Liver (tissue), 9 donors: ENCODE results near the gene STRADA. TPM values are rescaled to one million over a fixed set of nuclear protein-coding genes. Genes with fewer than 3 reads are reported as not detected.

Experiments
- DNase-seq: peaks from one replicate; pipeline ENCODE4 v3.0.0-alpha.2; 2017; ENCODE audit warnings: low spot score
- H3K27ac ChIP-seq, 2 donors: one replicate each; pipeline ENCODE4 v1.7.0; 2013; ENCODE audit warnings: inconsistent platforms in 2 of 2, low read length in 2 of 2, control low read depth in 1 of 2, low read depth in 1 of 2, mild to moderate bottlenecking in 1 of 2
- H3K27me3 ChIP-seq, 4 donors: one replicate each; pipeline versions ENCODE4 v1.6.1 to v1.7.0; 2013; ENCODE audit warnings: low read length in 3 of 4, inconsistent platforms in 1 of 4, mild to moderate bottlenecking in 1 of 4, moderate library complexity in 1 of 4; ENCODE audit not compliant: control insufficient read depth in 4 of 4, insufficient read depth in 4 of 4
- H3K36me3 ChIP-seq, 4 donors: one replicate each; pipeline versions ENCODE4 v1.6.1 to v1.7.0; 2013; ENCODE audit warnings: low read length in 3 of 4, mild to moderate bottlenecking in 3 of 4, low read depth in 1 of 4, moderate library complexity in 1 of 4; ENCODE audit not compliant: control insufficient read depth in 4 of 4, insufficient read depth in 3 of 4
- H3K4me1 ChIP-seq, 4 donors: one replicate each; pipeline versions ENCODE4 v1.6.1 to v1.7.0; 2013; ENCODE audit warnings: low read length in 3 of 4, mild to moderate bottlenecking in 3 of 4, moderate library complexity in 1 of 4; ENCODE audit not compliant: control insufficient read depth in 4 of 4, insufficient read depth in 4 of 4
- H3K4me3 ChIP-seq, 3 donors: one replicate each; pipeline versions ENCODE4 v1.6.1 to v1.7.0; 2013; ENCODE audit warnings: low read length in 3 of 3, control low read depth in 1 of 3, low read depth in 1 of 3, mild to moderate bottlenecking in 1 of 3
- H3K9ac ChIP-seq, 2 donors: one replicate each; pipeline ENCODE4 v1.7.0; 2013; ENCODE audit warnings: low read length in 2 of 2, mild to moderate bottlenecking in 2 of 2, moderate library complexity in 2 of 2, control low read depth in 1 of 2, low read depth in 1 of 2
- H3K9me3 ChIP-seq, 4 donors: one replicate each; pipeline versions ENCODE4 v1.6.1 to v1.7.0; 2013; ENCODE audit warnings: low read length in 3 of 4; ENCODE audit not compliant: control insufficient read depth in 4 of 4
- ATF3 ChIP-seq: IDR thresholded peaks from 2 replicates; pipeline ENCODE4 v1.6.1; 2016; ENCODE audit warnings: antibody characterized with exemption
- CTCF ChIP-seq: fragments of 150-350 bp; IDR thresholded peaks from 2 replicates; pipeline ENCODE4 v1.5.1; 2017; ENCODE audit warnings: improper control_type of control experiment, low read depth, low read length; ENCODE audit not compliant: missing input control
- EGR1 ChIP-seq, 2 donors: IDR thresholded peaks; 2 replicates each; pipeline ENCODE4 v1.6.1; 2016 to 2018; ENCODE audit warnings: antibody characterized with exemption in 2 of 2, low read depth in 2 of 2
- FOXA1 ChIP-seq: IDR thresholded peaks from 2 replicates; pipeline ENCODE4 v1.6.1; 2016; ENCODE audit warnings: antibody characterized with exemption
- FOXA2 ChIP-seq: IDR thresholded peaks from 2 replicates; pipeline ENCODE4 v1.6.1; 2016; ENCODE audit warnings: antibody characterized with exemption
- GABPA ChIP-seq, 2 donors: IDR thresholded peaks in 1 of 2; conservative IDR thresholded peaks in 1 of 2; 2 replicates each; pipeline ENCODE4 v1.6.1; 2016; ENCODE audit warnings: antibody characterized with exemption in 2 of 2, mild to moderate bottlenecking in 1 of 2, moderate library complexity in 1 of 2
- HNF4A ChIP-seq, 2 donors: conservative IDR thresholded peaks; 2 replicates each; pipeline ENCODE4 v1.6.1; 2016; ENCODE audit warnings: antibody characterized with exemption in 2 of 2, mild to moderate bottlenecking in 2 of 2
- HNF4G ChIP-seq: IDR thresholded peaks from 2 replicates; pipeline ENCODE4 v1.6.1; 2016; ENCODE audit warnings: antibody characterized with exemption
- JUND ChIP-seq, 2 donors: IDR thresholded peaks; 2 replicates each; pipeline ENCODE4 v1.6.1; 2016; ENCODE audit warnings: antibody characterized with exemption in 2 of 2
- MAX ChIP-seq: IDR thresholded peaks from 2 replicates; pipeline ENCODE4 v1.6.1; 2016; ENCODE audit warnings: antibody characterized with exemption
- NR2F2 ChIP-seq: IDR thresholded peaks from 2 replicates; pipeline ENCODE4 v1.6.1; 2016; ENCODE audit warnings: antibody characterized with exemption
- RAD21 ChIP-seq, 2 donors: IDR thresholded peaks; 2 replicates each; pipeline ENCODE4 v1.6.1; 2016; ENCODE audit warnings: antibody characterized with exemption in 2 of 2, mild to moderate bottlenecking in 2 of 2
- REST ChIP-seq: IDR thresholded peaks from 2 replicates; pipeline ENCODE4 v1.6.1; 2016; ENCODE audit warnings: antibody characterized with exemption, mild to moderate bottlenecking
- RXRA ChIP-seq, 2 donors: IDR thresholded peaks; 2 replicates each; pipeline ENCODE4 v1.6.1; 2017 to 2018; ENCODE audit warnings: antibody characterized with exemption in 2 of 2, mild to moderate bottlenecking in 1 of 2
- SP1 ChIP-seq: IDR thresholded peaks from 2 replicates; pipeline ENCODE4 v1.6.1; 2018; ENCODE audit warnings: antibody characterized with exemption, mild to moderate bottlenecking
- YY1 ChIP-seq: IDR thresholded peaks from 2 replicates; pipeline ENCODE4 v1.6.1; 2016; ENCODE audit warnings: antibody characterized with exemption, mild to moderate bottlenecking
- ZBTB33 ChIP-seq: IDR thresholded peaks from 2 replicates; pipeline ENCODE4 v1.6.1; 2016; ENCODE audit warnings: antibody characterized with exemption
- WGBS: extraction: QIAGEN DNeasy Blood & Tissue Kit; methylation state at CpG from one replicate; pipeline ENCODE4 v1.1.7; 2013; 5-methylcytosine and 5-hydroxymethylcytosine counted together
- polyA plus RNA-seq, 2 donors: library from polyadenylated mRNA; stranded (reverse) in 1 of 2; unstranded in 1 of 2; fragments of 200-250 nt in 1 of 2; fragments of >200 nt in 1 of 2; fragmentation: Nextera tagmentation in 1 of 2; extraction: Ambion mirVana in 1 of 2; gene quantifications; one replicate each; pipeline versions ENCODE4 v1.2.1 to v1.2.3, GENCODE V29; 2013 to 2015
- total RNA-seq, 2 donors: library from RNA; depleted of rRNA; stranded (reverse); fragments of >200 nt; gene quantifications; one replicate each; pipeline ENCODE4 v1.2.3, GENCODE V29; 2014
- donor health status: healthy.
- donor health status: healthy.
- donor health status: healthy.
- donor health status: healthy.
- donor health status: healthy.

The STRADA gene
- total and polyA plus RNA-seq, 4 donors = 7.7 to 17.9 (median 8.2) TPM

GRCh38 chr17:63702721-63703015 is 38.9 kb downstream of the STRADA start:
- 92% methylated on average over 6 of the region's 6 CpGs for whole genome bisulfite sequencing
- TF ChIP-seq GABPA (IDR thresholded peaks at IDR 0.05 in 1 of 2, conservative IDR thresholded peaks at IDR 0.05 in 1 of 2) (no peak), EGR1 (IDR thresholded peaks at IDR 0.05; ENCODE audit: low read depth in 2 of 2) (no peak), RXRA (IDR thresholded peaks at IDR 0.05) (no peak), RAD21 (IDR thresholded peaks at IDR 0.05) (no peak), NR2F2 (no peak), SP1 (no peak), CTCF (no peak)

GRCh38 chr17:63701868-63702720 is 39.5 kb downstream of the STRADA start:
- Histone ChIP-seq H3K36me3 (peaks cover 0 to 23% (median 5%) of the 10 kb centered on the region in 4 donors), H3K27ac (peak overlapping the region; percentile 71 to 77)

More at GRCh38 chr17:63702721-63703015, 38.9 kb downstream of the STRADA start:
- Histone ChIP-seq H3K9me3 (no peaks in the 10 kb centered on the region), H3K4me3 (no peak overlapping the region), H3K27me3 (no peaks in the 10 kb centered on the region), H3K9ac (no peak overlapping the region), H3K4me1 (peaks cover 14 to 21% (median 14%) of the 10 kb centered on the region in 4 donors), H3K36me3 (peaks cover 0 to 23% (median 6%) of the 10 kb centered on the region in 4 donors), H3K27ac (peak overlapping the region; percentile 28 to 66)
- DNase-seq = no peak

More at GRCh38 chr17:63701868-63702720, 39.5 kb downstream of the STRADA start:
- 79% methylated on average over 19 of the region's 19 CpGs for WGBS
- TF ChIP-seq ATF3 = no peak
- no peak for TF ChIP-seq HNF4A (conservative IDR thresholded peaks at IDR 0.05)
- no peak for TF ChIP-seq FOXA2
- no peak for TF ChIP-seq JUND (IDR thresholded peaks at IDR 0.05)
- no peak for TF ChIP-seq RAD21 (IDR thresholded peaks at IDR 0.05)
- TF ChIP-seq FOXA1 = no peak
- TF ChIP-seq ZBTB33 = no peak
- TF ChIP-seq NR2F2 = no peak
- TF ChIP-seq RXRA (IDR thresholded peaks at IDR 0.05) = no peak
- no peak for TF ChIP-seq MAX
- TF ChIP-seq EGR1 (IDR thresholded peaks at IDR 0.05; ENCODE audit: low read depth in 2 of 2) = no peak
- TF ChIP-seq SP1 = no peak
- no peak for TF ChIP-seq HNF4G
- TF ChIP-seq GABPA (IDR thresholded peaks at IDR 0.05 in 1 of 2, conservative IDR thresholded peaks at IDR 0.05 in 1 of 2) = no peak
- no peak for TF ChIP-seq YY1
- no peak for TF ChIP-seq REST
- H3K4me1 ChIP-seq = peaks cover 14 to 26% (median 18%) of the 10 kb centered on the region in 4 donors
- no peaks in the 10 kb centered on the region for H3K9me3 ChIP-seq
- no peak for DNase-seq
- H3K9ac ChIP-seq = no peak overlapping the region
- no peak overlapping the region for H3K4me3 ChIP-seq
- H3K27me3 ChIP-seq = no peaks in the 10 kb centered on the region
